MCF 10A (cell line): ENCODE data around the gene MOCOS. TPM values are rescaled to one million over a fixed set of nuclear protein-coding genes. Genes with fewer than 3 reads are reported as not detected.

Source experiments
- BruUV-seq: library from RNA; stranded (reverse); fragments of 400-500 nt; replicated peaks from 2 replicates; lab custom pipeline; 2021; lab: Mats Ljungman, UMichigan
- CTCF ChIA-PET: fragments of 300-600 bp; sonication (Branson Sonifier 250); formaldehyde crosslinking; extraction: SDS; loops from one replicate; lab custom pipeline; 2021; ENCODE audit warnings: antibody characterized with exemption, inconsistent platforms; lab: Yijun Ruan, JAX
- POLR2A ChIA-PET: fragments of 300-600, 350-650 bp; sonication (Branson Sonifier 250); formaldehyde crosslinking; extraction: SDS; loops from one replicate; lab custom pipeline; 2020; ENCODE audit warnings: antibody characterized with exemption, inconsistent platforms; lab: Yijun Ruan, JAX
- DNase-seq: peaks from one replicate; pipeline ENCODE4 v3.0.0-alpha.2; 2018; ENCODE audit not compliant: unreplicated experiment
- H3K27ac Mint-ChIP-seq: one replicate; pipeline ENCODE4 v1.8.0; 2022; ENCODE audit warnings: mild to moderate bottlenecking, low read depth, mixed read lengths; ENCODE audit not compliant: unreplicated experiment
- H3K27me3 Mint-ChIP-seq: one replicate; pipeline ENCODE4 v1.8.0; 2022; ENCODE audit warnings: mixed read lengths; ENCODE audit not compliant: insufficient read depth, unreplicated experiment
- H3K36me3 Mint-ChIP-seq: one replicate; pipeline ENCODE4 v1.8.0; 2022; ENCODE audit warnings: mild to moderate bottlenecking, moderate library complexity, mixed read lengths; ENCODE audit not compliant: insufficient read depth, unreplicated experiment
- H3K4me1 Mint-ChIP-seq: one replicate; pipeline ENCODE4 v1.8.0; 2022; ENCODE audit warnings: mixed read lengths; ENCODE audit not compliant: insufficient read depth, unreplicated experiment
- H3K4me3 Mint-ChIP-seq: one replicate; pipeline ENCODE4 v1.8.0; 2022; ENCODE audit warnings: mild to moderate bottlenecking, moderate library complexity, mixed read lengths; ENCODE audit not compliant: unreplicated experiment
- H3K9me3 Mint-ChIP-seq: one replicate; pipeline ENCODE4 v1.8.0; 2022; ENCODE audit warnings: mixed read lengths; ENCODE audit not compliant: unreplicated experiment
- CTCF ChIP-seq: fragments of 200-600 bp; IDR thresholded peaks from one replicate; pipeline ENCODE4 v1.8.0; 2022; ENCODE audit warnings: antibody characterized with exemption, mild to moderate bottlenecking; ENCODE audit not compliant: unreplicated experiment
- intact Hi-C: fragments of 100-400 bp; cut with micrococcal nuclease; formaldehyde crosslinking; loops from 2 replicates; pipeline ENCODE4 v1.14.1; 2022
- total RNA-seq: library from RNA; stranded (reverse); gene quantifications from 2 replicates; pipeline ENCODE4 v1.2.3, GENCODE V29; 2022

MOCOS gene
- total RNA-seq, 1 experiment from 2014 or later = 81.1 TPM

- H3K9me3 Mint-ChIP-seq = no peaks in the 10 kb centered on the region
- peaks cover 2% of the 10 kb centered on the region for H3K36me3 Mint-ChIP-seq
- peak; percentile 67 for TF ChIP-seq CTCF
- H3K4me1 Mint-ChIP-seq = no peaks in the 10 kb centered on the region
- intact Hi-C loops = loop anchor here (1.0 to 5.0 kb wide), 5 partner anchors 155 to 473 kb away; partner anchors contain the start of genes ELP2 and SLC39A6
- BruUV-seq = no TSS peak
- H3K4me3 Mint-ChIP-seq = no peak overlapping the region
- CTCF ChIA-PET = interaction anchor here (0.6 to 3.5 kb wide), 23 partner anchors 8 to 903 kb away, joined by 3 to 26 read pairs (median 3); no protein-coding TSS in a partner anchor
- no peak overlapping the region for H3K27ac Mint-ChIP-seq
- peak; percentile 75 for DNase-seq
- POLR2A ChIA-PET = interaction anchor here (0.6 to 1.2 kb wide), 3 partner anchors 39 to 305 kb away, joined by 3 to 5 read pairs (median 4); no protein-coding TSS in a partner anchor
- no peaks in the 10 kb centered on the region for H3K27me3 Mint-ChIP-seq
Measured at GRCh38 chr18:36284671-36285295, 97.5 kb downstream of the MOCOS start.

- POLR2A ChIA-PET = no interaction called here
Measured at GRCh38 chr18:36287653-36288052, 100.4 kb downstream of the MOCOS start.

GRCh38 chr18:36288689-36289088 lies 101.4 kb downstream of the MOCOS start:
- BruUV-seq = no TSS peak
- Mint-ChIP-seq H3K9me3 (no peaks in the 10 kb centered on the region), H3K4me1 (no peaks in the 10 kb centered on the region), H3K4me3 (no peak overlapping the region), H3K27ac (no peak overlapping the region), H3K36me3 (peaks cover 7% of the 10 kb centered on the region), H3K27me3 (no peaks in the 10 kb centered on the region)
- POLR2A ChIA-PET = no interaction called here
- intact Hi-C loops = no loop called here
- no peak for DNase-seq
- CTCF ChIA-PET = interaction anchor here (0.6 to 1.2 kb wide), 3 partner anchors 10 to 1074 kb away, joined by 3 to 9 read pairs (median 4); no protein-coding TSS in a partner anchor
- no peak for TF ChIP-seq CTCF

More at GRCh38 chr18:36287653-36288052, 100.4 kb downstream of the MOCOS start:
- CTCF ChIA-PET = interaction anchor here (0.7 to 2.2 kb wide), 6 partner anchors 144 to 484 kb away, joined by 3 to 10 read pairs (median 4); no protein-coding TSS in a partner anchor
- BruUV-seq = no TSS peak
- H3K27me3 Mint-ChIP-seq = no peaks in the 10 kb centered on the region
- intact Hi-C loops = no loop called here
- no peaks in the 10 kb centered on the region for H3K9me3 Mint-ChIP-seq
- DNase-seq = no peak
- no peak for TF ChIP-seq CTCF
- H3K4me1 Mint-ChIP-seq = no peaks in the 10 kb centered on the region
- H3K27ac Mint-ChIP-seq = no peak overlapping the region
- H3K36me3 Mint-ChIP-seq = peaks cover 7% of the 10 kb centered on the region
- H3K4me3 Mint-ChIP-seq = no peak overlapping the region

- ChIA-PET POLR2A (no interaction called here), CTCF (interaction anchor here (1.3 to 2.7 kb wide), 2 partner anchors 9 to 279 kb away, joined by 3 to 13 read pairs; no protein-coding TSS in a partner anchor)
- no peaks in the 10 kb centered on the region for H3K9me3 Mint-ChIP-seq
- H3K36me3 Mint-ChIP-seq = peaks cover 7% of the 10 kb centered on the region
- DNase-seq = no peak
- no peak overlapping the region for H3K27ac Mint-ChIP-seq
- TF ChIP-seq CTCF = no peak
- H3K4me3 Mint-ChIP-seq = no peak overlapping the region
- intact Hi-C loops = no loop called here
- no TSS peak for BruUV-seq
- no peaks in the 10 kb centered on the region for H3K27me3 Mint-ChIP-seq
- no peaks in the 10 kb centered on the region for H3K4me1 Mint-ChIP-seq
Measured at GRCh38 chr18:36294031-36294430, 106.7 kb downstream of the MOCOS start.
